Nephron (organoid): ENCODE results near the gene SF1.

Experiments used
- H3K27ac Mint-ChIP-seq, 3 experiments: 2 replicates each; pipeline ENCODE4 v1.8.0; 2020; ENCODE audit warnings: mixed read lengths in 3 of 3, mild to moderate bottlenecking in 2 of 3, moderate library complexity in 1 of 3
- H3K27me3 Mint-ChIP-seq: 2 replicates; pipeline ENCODE4 v1.8.0; 2021; ENCODE audit warnings: low read depth, mild to moderate bottlenecking, moderate library complexity, mixed read lengths
- H3K36me3 Mint-ChIP-seq: 2 replicates; pipeline ENCODE4 v1.8.0; 2020; ENCODE audit warnings: low read depth, mixed read lengths
- H3K4me1 Mint-ChIP-seq: 2 replicates; pipeline ENCODE4 v1.8.0; 2020; ENCODE audit warnings: mixed read lengths
- H3K4me3 Mint-ChIP-seq, 3 experiments: 2 replicates each; pipeline ENCODE4 v1.8.0; 2020; ENCODE audit warnings: mild to moderate bottlenecking in 3 of 3, mixed read lengths in 3 of 3, moderate library complexity in 2 of 3
- H3K9me3 Mint-ChIP-seq: 2 replicates; pipeline ENCODE4 v1.8.0; 2020; ENCODE audit warnings: mixed read lengths
- CTCF ChIP-seq, 3 experiments: fragments of 200-600 bp; sonication (generic); IDR thresholded peaks; one replicate each; pipeline ENCODE4 v1.5.0; 2021; ENCODE audit warnings: antibody characterized with exemption in 3 of 3; ENCODE audit not compliant: unreplicated experiment in 3 of 3

SF1 gene

DNA sequence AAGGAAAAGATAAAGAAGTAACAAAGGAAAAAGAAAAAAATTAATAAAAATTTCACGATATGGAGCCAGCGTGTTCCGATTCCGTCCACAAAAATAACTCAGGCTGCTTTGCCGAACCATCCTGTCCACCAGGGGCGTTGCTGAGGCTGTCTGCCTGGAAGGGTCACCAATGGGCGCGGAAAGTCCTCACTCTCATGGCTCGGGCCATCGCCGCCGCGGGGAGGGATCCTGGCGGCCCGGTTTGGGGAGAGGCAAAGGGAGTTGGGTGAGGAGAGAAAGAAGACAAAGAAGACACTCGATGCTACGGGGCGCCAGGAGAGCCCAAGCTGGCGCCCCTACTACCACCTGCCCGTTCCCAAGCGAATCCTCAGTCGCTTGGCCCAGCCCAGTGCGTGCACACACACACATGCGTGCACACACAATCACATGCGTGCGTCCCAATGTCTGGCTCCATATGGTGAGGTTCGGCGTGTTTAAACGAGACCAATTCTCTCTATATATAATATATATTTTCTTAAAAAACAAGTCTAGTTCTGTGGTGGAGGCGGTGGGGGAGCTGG, 13.0 kb downstream of the SF1 start:
- no peak overlapping the region for H3K4me3 Mint-ChIP-seq

GRCh38 chr11:64764753-64765152, 13.6 kb downstream of the SF1 start:
- H3K36me3 Mint-ChIP-seq: peaks cover 64% of the 10 kb centered on the region
- H3K27ac Mint-ChIP-seq: peak overlapping the region; percentile 82 to 86 (median 83)
- no peaks in the 10 kb centered on the region for H3K9me3 Mint-ChIP-seq
- no peak for TF ChIP-seq CTCF (IDR thresholded peaks at IDR 0.05; ENCODE audit: unreplicated experiment in 3 of 3)
- peaks cover 63% of the 10 kb centered on the region for H3K4me1 Mint-ChIP-seq
- no peak overlapping the region for H3K4me3 Mint-ChIP-seq
- no peaks in the 10 kb centered on the region for H3K27me3 Mint-ChIP-seq

More for the DNA sequence above, 13.0 kb downstream of the SF1 start:
- peaks cover 56% of the 10 kb centered on the region for H3K4me1 Mint-ChIP-seq
- peak; percentile 25 to 34 (median 30) for TF ChIP-seq CTCF (IDR thresholded peaks at IDR 0.05; ENCODE audit: unreplicated experiment in 3 of 3)
- H3K27me3 Mint-ChIP-seq: no peaks in the 10 kb centered on the region
- H3K9me3 Mint-ChIP-seq: no peaks in the 10 kb centered on the region
- peaks cover 69% of the 10 kb centered on the region for H3K36me3 Mint-ChIP-seq
- peak overlapping the region in 2 of 3 experiments; percentile 83 to 86 for H3K27ac Mint-ChIP-seq

GRCh38 chr11:64764040-64764611, 14.2 kb downstream of the SF1 start:
- H3K36me3 Mint-ChIP-seq: peaks cover 58% of the 10 kb centered on the region
- H3K4me1 Mint-ChIP-seq: peaks cover 63% of the 10 kb centered on the region
- H3K9me3 Mint-ChIP-seq: no peaks in the 10 kb centered on the region
- no peaks in the 10 kb centered on the region for H3K27me3 Mint-ChIP-seq
- H3K4me3 Mint-ChIP-seq: peak overlapping the region in 2 of 3 experiments; percentile 13 to 28
- H3K27ac Mint-ChIP-seq: peak overlapping the region; percentile 82 to 86 (median 83)
- TF ChIP-seq CTCF (IDR thresholded peaks at IDR 0.05; ENCODE audit: unreplicated experiment in 3 of 3): no peak

DNA sequence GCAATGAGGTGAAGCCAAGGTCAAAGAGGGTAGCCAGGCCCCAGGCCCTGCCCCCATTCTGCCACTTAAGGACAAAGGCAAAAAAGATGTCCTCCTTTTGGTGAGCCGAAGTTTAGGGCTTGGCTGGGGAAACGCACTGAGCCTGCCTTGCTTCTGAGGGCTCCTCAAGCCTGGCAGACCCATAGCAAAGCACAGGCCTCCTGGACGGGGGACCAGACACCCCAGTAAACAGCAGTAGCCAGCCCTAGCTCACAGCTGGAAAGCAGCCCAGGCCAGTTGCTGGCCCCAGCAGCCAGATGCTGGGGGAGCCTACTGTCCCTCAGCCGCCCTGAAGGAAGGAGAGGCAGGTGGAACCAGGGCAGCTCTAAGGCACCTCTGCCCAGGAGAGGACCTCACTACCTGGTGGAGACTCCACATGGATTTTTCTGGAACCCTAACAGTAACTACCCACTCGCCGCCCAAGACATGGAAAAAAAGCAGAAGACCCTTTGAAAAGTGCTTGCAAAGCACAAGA, 14.8 kb downstream of the SF1 start:
- no peaks in the 10 kb centered on the region for H3K27me3 Mint-ChIP-seq
- peak overlapping the region in 2 of 3 experiments; percentile 8 to 28 for H3K4me3 Mint-ChIP-seq
- no peaks in the 10 kb centered on the region for H3K9me3 Mint-ChIP-seq
- H3K4me1 Mint-ChIP-seq: peaks cover 62% of the 10 kb centered on the region
- H3K36me3 Mint-ChIP-seq: peaks cover 52% of the 10 kb centered on the region
- no peak for TF ChIP-seq CTCF (IDR thresholded peaks at IDR 0.05; ENCODE audit: unreplicated experiment in 3 of 3)
- H3K27ac Mint-ChIP-seq: peak overlapping the region; percentile 82 to 86 (median 83)

- Mint-ChIP-seq H3K9me3 (no peaks in the 10 kb centered on the region), H3K36me3 (peaks cover 45% of the 10 kb centered on the region), H3K4me1 (peaks cover 62% of the 10 kb centered on the region), H3K4me3 (peak overlapping the region; percentile 8 to 14 (median 14)), H3K27ac (peak overlapping the region; percentile 59 to 86 (median 83)), H3K27me3 (no peaks in the 10 kb centered on the region)
- TF ChIP-seq CTCF (IDR thresholded peaks at IDR 0.05; ENCODE audit: unreplicated experiment in 3 of 3): no peak
Observed at GRCh38 chr11:64762674-64763525, 15.4 kb downstream of the SF1 start.
